ENCODE measurements around the gene ARHGEF35. TPM values are rescaled to one million over a fixed set of nuclear protein-coding genes. Genes with fewer than 3 reads are reported as not detected.
"Not testable (repeated sequence)": the region's sequence is repeated elsewhere in the genome, so short reads cannot be mapped to it uniquely, and the experiment has no call there.

The ARHGEF35 gene
- 1.1 and 2.7 TPM in 2 replicates for total RNA-seq (ENCODE audit: low replicate concordance)

GRCh38 chr7:144195212-144195872, at the start of gene ARHGEF35:
TSS of gene ARHGEF35 (minus strand) at chr7:144195833. CDS start at chr7:144188383, 7,450 bp downstream.
- H3K4me3 ChIP-seq (ENCODE audit: low read depth, low read length); DNase-seq (ENCODE audit: low read depth): not testable (repeated sequence)

- H3K4me3 ChIP-seq (ENCODE audit: low read depth, low read length); DNase-seq (ENCODE audit: low read depth): not testable (repeated sequence)
Observed at GRCh38 chr7:144245372-144245771, 49.7 kb upstream of the ARHGEF35 start.

GRCh38 chr7:144239365-144239764, 43.7 kb upstream of the ARHGEF35 start, which contains the start of gene OR2A42:
TSS of gene OR2A42 (minus strand) at chr7:144239605. CDS start at chr7:144232843, 6,762 bp downstream.
- not testable (repeated sequence) for DNase-seq (ENCODE audit: low read depth); H3K4me3 ChIP-seq (ENCODE audit: low read depth, low read length)

GRCh38 chr7:144238530-144239082, 43.0 kb upstream of the ARHGEF35 start:
- not testable (repeated sequence) for DNase-seq (ENCODE audit: low read depth); H3K4me3 ChIP-seq (ENCODE audit: low read depth, low read length)

GRCh38 chr7:144233039-144233438, 37.4 kb upstream of the ARHGEF35 start:
- not testable (repeated sequence) for H3K4me3 ChIP-seq (ENCODE audit: low read depth, low read length); DNase-seq (ENCODE audit: low read depth)

- not testable (repeated sequence) for DNase-seq (ENCODE audit: low read depth); H3K4me3 ChIP-seq (ENCODE audit: low read depth, low read length)
Observed at GRCh38 chr7:144231027-144231426, 35.4 kb upstream of the ARHGEF35 start.

- not testable (repeated sequence) for DNase-seq (ENCODE audit: low read depth); H3K4me3 ChIP-seq (ENCODE audit: low read depth, low read length)
Observed at GRCh38 chr7:144228810-144229209, 33.2 kb upstream of the ARHGEF35 start.

- DNase-seq (ENCODE audit: low read depth); H3K4me3 ChIP-seq (ENCODE audit: low read depth, low read length): not testable (repeated sequence)
Observed at GRCh38 chr7:144226866-144227265, 31.2 kb upstream of the ARHGEF35 start.

GRCh38 chr7:144223675-144224074, 28.0 kb upstream of the ARHGEF35 start:
- DNase-seq (ENCODE audit: low read depth); H3K4me3 ChIP-seq (ENCODE audit: low read depth, low read length): not testable (repeated sequence)

GRCh38 chr7:144220531-144220930, 24.9 kb upstream of the ARHGEF35 start:
- not testable (repeated sequence) for DNase-seq (ENCODE audit: low read depth); H3K4me3 ChIP-seq (ENCODE audit: low read depth, low read length)

GRCh38 chr7:144219149-144219548, 23.5 kb upstream of the ARHGEF35 start:
- not testable (repeated sequence) for DNase-seq (ENCODE audit: low read depth); H3K4me3 ChIP-seq (ENCODE audit: low read depth, low read length)

- H3K4me3 ChIP-seq (ENCODE audit: low read depth, low read length); DNase-seq (ENCODE audit: low read depth): not testable (repeated sequence)
Observed at GRCh38 chr7:144218581-144218980, 22.9 kb upstream of the ARHGEF35 start.

GRCh38 chr7:144217200-144217599, 21.6 kb upstream of the ARHGEF35 start:
- H3K4me3 ChIP-seq (ENCODE audit: low read depth, low read length); DNase-seq (ENCODE audit: low read depth): not testable (repeated sequence)

- not testable (repeated sequence) for DNase-seq (ENCODE audit: low read depth); H3K4me3 ChIP-seq (ENCODE audit: low read depth, low read length)
Observed at GRCh38 chr7:144205306-144205705, 9.7 kb upstream of the ARHGEF35 start.

GRCh38 chr7:144203086-144203485, 7.5 kb upstream of the ARHGEF35 start:
- H3K4me3 ChIP-seq (ENCODE audit: low read depth, low read length); DNase-seq (ENCODE audit: low read depth): not testable (repeated sequence)

- H3K4me3 ChIP-seq (ENCODE audit: low read depth, low read length); DNase-seq (ENCODE audit: low read depth): not testable (repeated sequence)
Observed at GRCh38 chr7:144201978-144202377, 6.3 kb upstream of the ARHGEF35 start.

GRCh38 chr7:144198934-144199333, 3.3 kb upstream of the ARHGEF35 start:
- DNase-seq (ENCODE audit: low read depth) = not testable (repeated sequence)

GRCh38 chr7:144194453-144194852, 1.2 kb downstream of the ARHGEF35 start:
- not testable (repeated sequence) for H3K4me3 ChIP-seq (ENCODE audit: low read depth, low read length); DNase-seq (ENCODE audit: low read depth)

More at GRCh38 chr7:144198934-144199333, 3.3 kb upstream of the ARHGEF35 start:
- not testable (repeated sequence) for H3K4me3 ChIP-seq (ENCODE audit: low read depth, low read length)

GRCh38 chr7:144193782-144194181, 1.9 kb downstream of the ARHGEF35 start:
- H3K4me3 ChIP-seq (ENCODE audit: low read depth, low read length); DNase-seq (ENCODE audit: low read depth): not testable (repeated sequence)

All from fibroblast of the aortic adventitia (primary cell).